GM19468 (cell line): ENCODE results near the gene EIF4E2.

Experiments
- ATAC-seq: cut with Tn5 transposase; IDR thresholded peaks from one replicate; pipeline ENCODE4 v1.9.1; 2021; ENCODE audit warnings: mild to moderate bottlenecking, moderate library complexity, moderate number of reproducible peaks; ENCODE audit not compliant: unreplicated experiment; ENCODE audit errors: extremely low read depth

Gene EIF4E2

GRCh38 chr2:232550354-232551249, at the start of gene EIF4E2, which contains the start of gene TIGD1:
EIF4E2 (plus strand) TSS chr2:232550689; CDS start chr2:232550725, 36 bp downstream.
TIGD1 (minus strand) TSS chr2:232550557; CDS start chr2:232549882, 675 bp downstream.
- ATAC-seq: peak; percentile 81

- ATAC-seq: no peak
These were observed 49.1 kb upstream of the EIF4E2 start for GRCh38 chr2:232501331-232501771.

GRCh38 chr2:232501794-232502390, 48.6 kb upstream of the EIF4E2 start:
- ATAC-seq: no peak

- ATAC-seq: no peak
These were observed 48.0 kb upstream of the EIF4E2 start for GRCh38 chr2:232502511-232502910.

GRCh38 chr2:232502911-232503808, 47.3 kb upstream of the EIF4E2 start:
- no peak for ATAC-seq

GRCh38 chr2:232503809-232504323, 46.6 kb upstream of the EIF4E2 start:
- ATAC-seq: no peak

GRCh38 chr2:232504438-232504837, 46.1 kb upstream of the EIF4E2 start:
- ATAC-seq: no peak

GRCh38 chr2:232505856-232506255, 44.6 kb upstream of the EIF4E2 start:
- ATAC-seq: no peak

GRCh38 chr2:232506709-232507108, 43.8 kb upstream of the EIF4E2 start:
- ATAC-seq: no peak

- no peak for ATAC-seq
These were observed 42.2 kb upstream of the EIF4E2 start for GRCh38 chr2:232508251-232508650.

- ATAC-seq: no peak
These were observed 39.1 kb upstream of the EIF4E2 start for GRCh38 chr2:232511336-232511890.

GRCh38 chr2:232512602-232513001, 37.9 kb upstream of the EIF4E2 start:
- ATAC-seq: no peak

- no peak for ATAC-seq
These were observed 37.1 kb upstream of the EIF4E2 start for GRCh38 chr2:232513353-232513752.

- no peak for ATAC-seq
These were observed 34.9 kb upstream of the EIF4E2 start for GRCh38 chr2:232515639-232516038.

GRCh38 chr2:232516551-232516950, 33.9 kb upstream of the EIF4E2 start:
- no peak for ATAC-seq

GRCh38 chr2:232518844-232519243, 31.6 kb upstream of the EIF4E2 start:
- no peak for ATAC-seq

GRCh38 chr2:232519581-232520438, 30.7 kb upstream of the EIF4E2 start, which contains the start of gene PRSS56:
PRSS56 (plus strand) TSS chr2:232520388; CDS start chr2:232520599, 211 bp downstream.
- ATAC-seq: no peak

GRCh38 chr2:232520489-232520888, 30.0 kb upstream of the EIF4E2 start:
- no peak for ATAC-seq

- no peak for ATAC-seq
These were observed 29.4 kb upstream of the EIF4E2 start for GRCh38 chr2:232521098-232521497.
